GM21447 (cell line): ENCODE results near the gene SP3.
A peak's percentile ranks its signal among the peaks of the same experiment; 100 is the strongest.

Experiments
- ATAC-seq: cut with Tn5 transposase; IDR thresholded peaks from one replicate; pipeline ENCODE4 v1.9.1; 2021; ENCODE audit not compliant: unreplicated experiment

The SP3 gene

GRCh38 chr2:173947131-173947530, 18.0 kb downstream of the SP3 start:
- ATAC-seq, result no peak

DNA sequence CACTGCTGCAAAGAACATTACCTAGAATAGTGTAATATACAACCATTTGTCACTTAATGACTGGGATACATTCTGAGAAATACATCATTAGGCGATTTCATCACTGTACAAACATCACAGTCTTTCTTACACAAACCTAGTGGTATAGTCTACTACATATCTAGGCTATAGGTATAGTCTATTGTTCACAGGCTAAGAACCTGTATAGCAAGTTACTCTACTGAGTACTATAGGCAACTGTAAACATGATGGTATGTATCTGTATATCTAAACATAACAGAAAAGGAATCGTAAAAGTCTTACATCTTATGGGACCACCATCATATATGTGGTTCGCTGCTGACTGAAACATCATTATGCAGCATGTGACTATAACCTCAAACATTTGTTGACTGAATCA, 21.4 kb downstream of the SP3 start:
- ATAC-seq, result no peak

- ATAC-seq, result no peak
Observed at GRCh38 chr2:173942861-173943523, 22.2 kb downstream of the SP3 start.

DNA sequence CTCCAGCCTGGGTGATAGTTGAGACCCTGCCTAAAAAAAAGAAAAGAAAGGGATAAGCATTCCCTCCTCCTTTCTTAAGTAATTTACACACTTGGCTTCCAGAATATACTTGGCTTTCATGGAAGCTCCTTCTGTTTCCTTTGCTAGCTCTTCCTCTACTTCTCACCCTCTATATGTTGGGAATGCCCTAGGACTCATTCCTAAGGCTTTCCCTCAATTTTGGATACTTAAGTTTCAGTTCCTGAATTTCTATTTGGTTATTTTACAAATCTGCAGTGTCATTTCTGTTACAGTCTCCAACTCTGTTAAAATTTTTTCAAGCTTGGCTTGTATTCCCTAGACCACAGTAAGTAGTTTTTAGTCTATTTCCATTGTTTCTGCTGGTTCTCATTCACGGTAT, 23.6 kb downstream of the SP3 start:
- no peak for ATAC-seq

DNA sequence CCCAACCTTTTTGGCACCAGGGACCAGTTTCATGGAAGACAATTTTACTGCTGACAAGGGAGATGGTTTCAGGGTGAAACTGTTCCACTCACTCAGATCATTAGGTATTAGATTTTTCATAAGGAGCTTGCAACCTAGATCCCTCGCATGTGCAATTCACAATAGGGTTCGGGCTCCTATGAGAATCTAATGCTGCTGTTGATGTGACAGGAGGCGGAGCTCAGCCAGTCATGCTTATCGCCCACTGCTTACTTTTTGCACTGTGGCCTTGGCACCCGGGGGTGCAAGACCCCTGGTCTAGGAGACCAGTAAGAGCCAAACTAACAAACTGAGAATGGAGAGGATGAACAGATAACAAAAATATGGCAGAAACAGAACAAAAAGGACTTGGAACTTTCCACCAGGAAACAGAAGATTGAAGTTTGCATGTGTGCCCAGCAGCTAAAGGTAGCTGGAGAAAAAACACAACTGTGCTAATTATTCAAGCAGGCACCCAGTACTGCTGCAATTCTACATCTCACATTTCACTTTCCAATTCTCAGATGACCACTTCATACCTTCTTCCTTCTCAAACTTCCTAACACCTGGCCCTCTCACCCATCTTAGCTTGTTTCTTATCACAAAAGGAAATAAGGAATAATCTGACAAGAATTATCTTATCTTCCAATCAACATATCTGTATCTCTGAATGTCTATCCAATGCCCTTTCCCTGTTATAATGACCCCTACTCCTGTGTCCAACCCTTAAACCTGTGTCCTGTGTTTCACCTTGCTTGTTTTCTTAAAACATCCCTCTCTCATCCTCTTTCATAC, 24.8 kb downstream of the SP3 start:
- peak; percentile 6 for ATAC-seq

DNA sequence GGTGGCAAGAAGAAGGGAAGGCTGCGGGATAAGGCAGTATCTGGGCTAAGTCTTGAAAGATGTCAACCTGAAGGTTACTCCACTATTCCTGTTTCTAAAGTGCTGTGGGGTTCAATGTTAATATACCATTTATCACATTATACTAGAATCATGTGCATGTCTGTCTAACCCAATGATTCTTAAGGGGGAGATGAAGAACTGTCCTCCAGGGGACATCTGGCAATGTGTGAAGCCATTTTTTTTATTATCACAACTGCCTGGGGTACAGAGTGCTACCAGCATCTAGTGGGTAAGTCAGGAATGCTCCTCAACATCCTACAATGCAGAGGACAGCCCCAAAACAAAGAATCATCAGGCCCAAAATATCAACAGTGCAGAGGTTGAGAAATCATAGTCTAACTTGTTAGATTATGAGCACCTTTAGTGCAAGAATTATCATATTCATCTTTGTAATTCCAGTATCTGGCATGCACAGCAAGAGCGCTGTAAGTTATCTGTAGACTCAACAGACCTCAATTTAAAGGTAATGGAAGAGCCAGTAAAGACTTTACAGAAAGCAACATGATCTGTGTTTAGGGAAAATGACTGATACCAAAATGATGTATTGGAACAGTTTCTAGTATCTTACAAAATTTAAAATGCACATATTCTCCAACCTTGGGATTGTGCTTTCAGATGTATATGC, 26.3 kb downstream of the SP3 start:
- no peak for ATAC-seq

DNA sequence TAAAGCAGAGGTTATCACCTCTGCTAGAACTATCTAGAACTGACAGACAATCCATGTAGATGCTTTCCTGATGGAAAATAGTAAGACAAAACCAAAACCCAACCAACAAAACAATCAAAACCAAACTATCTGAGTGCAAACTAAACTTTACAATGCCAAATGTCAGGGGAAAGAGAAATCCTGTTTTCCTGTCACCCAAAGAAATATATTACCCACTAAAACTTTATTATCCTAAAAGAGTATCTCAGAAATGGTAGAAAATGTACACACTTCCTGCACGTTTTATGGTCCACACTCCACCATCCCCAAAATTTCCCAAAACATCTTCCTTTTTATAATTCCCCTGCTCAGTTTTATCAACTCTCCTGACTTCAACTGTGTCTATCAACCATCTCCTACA, 29.9 kb downstream of the SP3 start:
- no peak for ATAC-seq

- no peak for ATAC-seq
Observed at GRCh38 chr2:173934895-173935294, 30.3 kb downstream of the SP3 start.

DNA sequence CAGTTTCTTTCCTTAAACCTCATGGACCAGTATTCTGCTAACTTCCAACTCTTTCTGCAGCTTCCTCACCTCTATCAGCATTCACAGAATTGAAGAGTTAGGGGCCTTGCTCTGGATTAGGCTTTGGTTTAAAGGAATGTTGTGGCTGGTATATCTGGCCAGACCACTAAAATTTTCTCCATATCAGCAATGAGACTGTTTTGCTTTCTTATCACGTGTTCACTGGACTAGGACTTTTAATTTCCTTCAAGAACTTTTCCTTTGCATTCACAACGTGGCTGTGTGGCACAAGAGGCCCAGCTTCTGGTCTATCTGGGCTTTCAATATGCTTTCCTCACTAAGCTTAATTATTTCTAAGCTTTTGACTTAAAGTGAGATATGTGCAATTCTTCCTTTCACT, 33.4 kb downstream of the SP3 start:
- ATAC-seq, result no peak

- no peak for ATAC-seq
Observed at GRCh38 chr2:173929441-173929840, 35.7 kb downstream of the SP3 start.

GRCh38 chr2:173926875-173927274, 38.3 kb downstream of the SP3 start:
- no peak for ATAC-seq

- ATAC-seq, result no peak
Observed at GRCh38 chr2:173924285-173924684, 40.9 kb downstream of the SP3 start.

DNA sequence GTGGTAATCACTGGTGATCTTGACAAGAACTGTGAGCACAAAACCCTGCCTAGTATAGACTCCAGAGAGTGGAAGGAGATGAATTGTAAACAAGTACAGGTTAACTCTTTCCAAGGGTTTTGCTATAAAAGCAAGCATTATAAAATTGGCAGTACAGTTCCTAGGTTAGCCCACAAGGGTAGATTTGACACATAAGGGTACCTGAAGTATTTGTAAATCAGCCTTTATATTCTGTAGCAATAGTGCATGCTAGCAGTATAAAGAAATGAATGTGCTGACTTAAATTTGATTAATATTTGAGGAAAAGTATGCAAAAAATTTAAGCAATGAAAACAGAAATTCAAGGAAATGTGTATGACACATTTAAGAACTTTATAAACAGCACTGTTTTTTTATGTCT, 42.4 kb downstream of the SP3 start:
- ATAC-seq, result no peak

- ATAC-seq, result no peak
Observed at GRCh38 chr2:173922068-173922467, 43.1 kb downstream of the SP3 start.

DNA sequence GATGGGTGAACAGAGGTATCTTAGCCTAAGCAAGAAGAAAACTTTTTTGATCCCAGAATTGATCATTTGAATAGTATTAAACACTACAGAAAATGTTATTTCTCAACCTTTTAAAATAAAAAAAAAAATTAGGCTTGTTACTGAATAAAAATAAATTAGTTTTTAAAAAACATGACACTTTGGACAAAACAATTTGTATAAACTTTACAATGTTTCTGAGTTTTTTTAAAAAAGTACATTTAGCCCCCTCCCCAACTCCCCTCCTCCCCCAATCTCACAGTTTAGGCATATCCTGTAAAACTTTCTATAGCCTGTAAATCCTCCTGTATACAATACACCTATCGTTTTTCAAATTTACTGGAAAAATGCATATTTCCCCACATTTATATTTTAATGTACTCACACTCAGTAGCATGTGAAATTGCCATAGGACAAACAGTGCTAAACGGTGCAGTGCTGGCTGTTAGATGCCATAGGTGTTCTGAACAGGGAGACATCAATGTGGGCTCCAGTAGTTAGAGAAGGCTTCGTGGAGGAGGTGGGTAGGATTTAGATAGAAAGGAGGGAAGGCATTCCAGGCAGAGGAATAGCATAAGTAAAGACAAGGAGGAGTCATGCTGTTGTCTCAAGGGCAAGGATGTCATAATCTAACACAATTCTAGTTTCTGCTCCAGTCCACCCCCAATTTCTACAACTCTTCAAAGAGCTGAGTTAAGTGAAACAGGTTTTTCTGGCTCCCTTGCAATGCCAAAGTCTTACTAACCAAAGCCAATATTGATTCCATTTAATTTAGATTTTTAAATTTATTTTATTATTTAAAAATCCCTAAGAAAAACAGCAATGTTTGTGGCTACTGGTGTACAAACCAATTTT, 50.9 kb downstream of the SP3 start:
- no peak for ATAC-seq

DNA sequence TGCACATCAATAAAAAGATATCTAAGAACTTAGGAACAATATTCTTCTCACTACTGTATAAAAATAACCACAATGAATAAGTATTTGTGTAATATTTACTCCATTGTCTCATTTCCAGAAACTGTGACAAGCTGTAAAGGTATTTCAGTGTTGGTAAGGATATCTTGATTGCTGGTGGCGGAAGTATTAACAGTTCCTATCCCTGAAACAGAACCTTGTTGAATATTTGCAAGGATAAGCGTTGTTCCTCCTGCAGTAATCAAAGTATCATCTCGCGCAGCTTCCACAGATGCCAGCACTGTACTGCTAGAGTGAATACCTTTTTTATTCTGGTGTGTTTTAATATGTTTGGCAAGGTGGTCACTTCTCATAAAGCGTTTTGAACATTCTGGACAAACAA, 55.3 kb downstream of the SP3 start:
- ATAC-seq, result no peak

GRCh38 chr2:173906626-173907025, 58.5 kb downstream of the SP3 start:
- ATAC-seq, result no peak

DNA sequence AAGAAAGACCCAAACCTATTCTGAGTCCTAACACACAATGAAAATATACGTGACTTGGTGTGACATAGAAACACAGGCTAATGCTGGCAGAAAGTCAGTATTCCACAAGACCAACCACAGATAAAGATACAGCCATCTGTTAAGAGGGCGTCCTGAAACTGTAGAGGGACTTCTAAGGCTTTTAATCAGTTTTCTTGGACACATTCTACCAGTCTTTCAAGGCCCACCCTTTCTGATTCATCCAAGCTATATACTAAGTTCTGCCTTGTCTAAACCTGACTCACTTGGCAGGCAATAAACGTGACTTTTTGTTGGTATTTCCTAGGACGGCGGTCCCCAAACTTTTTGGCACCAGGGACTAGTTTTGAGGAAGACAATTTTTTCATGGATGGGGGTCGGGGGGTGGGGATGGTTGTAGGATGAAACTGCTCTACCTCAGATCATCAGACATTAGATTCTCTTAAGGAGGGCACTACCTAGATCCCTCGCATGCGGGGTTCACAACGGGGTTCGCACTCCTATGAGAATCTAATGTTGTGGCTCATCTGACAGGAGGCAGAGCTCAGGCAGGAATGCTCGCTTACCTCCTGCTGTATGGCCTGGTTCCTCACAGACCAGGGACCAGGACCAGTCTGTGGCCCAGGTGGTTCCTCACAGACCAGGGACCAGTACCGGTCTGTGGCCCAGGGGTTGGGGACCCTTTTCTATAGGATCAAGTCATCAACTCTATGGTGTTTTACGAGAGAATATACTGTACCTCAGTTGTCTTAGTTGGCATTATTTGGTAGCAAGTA, 61.4 kb downstream of the SP3 start:
- ATAC-seq, result no peak

DNA sequence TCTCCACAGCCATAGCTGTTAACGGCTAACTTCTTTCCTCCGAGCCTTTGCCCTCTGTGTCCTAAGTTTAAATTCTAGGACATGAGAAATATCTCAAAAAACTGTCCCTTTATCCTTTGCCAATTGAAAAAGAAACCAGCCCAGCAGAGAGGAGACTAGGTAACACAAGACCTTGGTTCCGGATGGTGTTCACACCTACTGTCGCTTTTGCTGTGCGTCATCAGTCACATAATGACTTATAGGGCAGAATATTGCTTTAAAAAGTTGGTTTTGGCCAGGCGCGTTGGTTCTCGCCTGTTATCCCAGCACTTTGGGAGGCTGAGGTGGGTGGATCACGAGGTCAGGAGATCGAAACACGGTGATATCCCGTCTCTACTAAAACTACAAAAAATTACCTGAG, 66.2 kb downstream of the SP3 start:
- peak; percentile 56 for ATAC-seq

GRCh38 chr2:173898178-173898668, 67.0 kb downstream of the SP3 start:
- peak; percentile 89 for ATAC-seq
